ENCODE measurements around the gene VAV2.
"Not testable (repeated sequence)": the region's sequence is repeated elsewhere in the genome, so short reads cannot be mapped to it uniquely, and the experiment has no call there.

The VAV2 gene

DNA sequence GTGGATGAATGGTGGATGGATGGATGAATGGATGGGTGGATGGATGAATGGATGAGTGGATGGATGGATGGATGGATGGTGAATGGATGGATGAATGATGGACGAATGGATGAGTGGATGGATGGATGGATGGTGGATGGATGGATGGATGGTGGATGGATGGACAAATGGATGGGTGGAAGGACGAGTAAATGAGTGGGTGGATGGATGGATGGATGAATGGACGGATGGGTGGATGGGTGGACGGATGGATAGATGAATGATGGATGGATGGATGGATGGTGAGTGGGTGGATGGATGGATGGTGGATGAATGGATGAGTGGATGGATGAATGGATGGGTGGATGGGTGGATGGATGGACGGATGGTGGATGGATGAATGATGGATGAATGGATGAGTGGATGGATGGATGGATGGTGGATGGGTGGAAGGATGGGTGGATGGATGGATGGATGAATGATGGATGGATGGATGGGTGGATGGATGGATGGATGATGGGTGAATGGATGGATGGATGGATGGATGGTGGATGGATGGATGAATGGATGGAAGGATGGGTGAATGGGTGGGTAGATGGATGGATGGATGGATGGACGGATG, 58.6 kb downstream of the VAV2 start:
- DNase-seq: no peak

DNA sequence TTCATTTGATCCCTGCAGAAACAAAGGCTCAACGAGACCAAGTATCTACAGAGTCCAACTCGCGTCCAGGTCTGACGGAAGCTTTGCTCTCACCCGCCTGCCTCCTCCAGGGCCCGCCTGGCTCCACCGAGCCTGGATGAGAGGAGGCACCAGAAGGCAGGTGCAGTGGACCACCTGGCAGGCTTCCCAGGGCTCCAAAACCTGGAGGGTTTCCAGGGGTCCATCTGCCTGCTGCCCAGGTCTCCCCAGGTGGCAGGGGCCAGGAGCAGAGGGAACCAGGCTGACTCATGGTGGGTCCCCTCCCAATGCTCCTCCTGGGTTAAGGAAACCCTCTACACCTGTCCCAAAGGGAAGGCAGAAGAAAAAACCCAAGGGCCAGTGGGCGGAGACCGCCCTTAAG, 59.5 kb downstream of the VAV2 start:
- DNase-seq: no peak

DNA sequence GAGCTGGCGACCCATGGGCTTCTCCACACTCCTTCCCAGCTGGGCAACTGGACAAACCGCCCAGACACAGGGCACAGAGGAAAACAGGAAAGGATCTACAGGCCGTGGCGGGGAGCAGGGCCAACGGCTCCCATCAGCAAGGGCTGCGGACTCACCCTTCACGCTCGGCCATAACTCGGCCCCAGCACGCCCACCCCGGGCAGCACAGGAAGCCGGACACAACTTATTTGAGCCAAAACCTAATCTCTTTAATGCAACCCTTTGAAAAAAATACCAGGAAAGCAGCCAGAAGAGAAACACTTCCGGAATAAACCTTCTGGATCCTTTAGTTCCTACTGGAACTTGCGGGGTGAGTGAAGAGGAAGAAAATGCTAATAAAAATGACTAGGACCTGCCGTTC, 59.9 kb downstream of the VAV2 start:
- no peak for DNase-seq

DNA sequence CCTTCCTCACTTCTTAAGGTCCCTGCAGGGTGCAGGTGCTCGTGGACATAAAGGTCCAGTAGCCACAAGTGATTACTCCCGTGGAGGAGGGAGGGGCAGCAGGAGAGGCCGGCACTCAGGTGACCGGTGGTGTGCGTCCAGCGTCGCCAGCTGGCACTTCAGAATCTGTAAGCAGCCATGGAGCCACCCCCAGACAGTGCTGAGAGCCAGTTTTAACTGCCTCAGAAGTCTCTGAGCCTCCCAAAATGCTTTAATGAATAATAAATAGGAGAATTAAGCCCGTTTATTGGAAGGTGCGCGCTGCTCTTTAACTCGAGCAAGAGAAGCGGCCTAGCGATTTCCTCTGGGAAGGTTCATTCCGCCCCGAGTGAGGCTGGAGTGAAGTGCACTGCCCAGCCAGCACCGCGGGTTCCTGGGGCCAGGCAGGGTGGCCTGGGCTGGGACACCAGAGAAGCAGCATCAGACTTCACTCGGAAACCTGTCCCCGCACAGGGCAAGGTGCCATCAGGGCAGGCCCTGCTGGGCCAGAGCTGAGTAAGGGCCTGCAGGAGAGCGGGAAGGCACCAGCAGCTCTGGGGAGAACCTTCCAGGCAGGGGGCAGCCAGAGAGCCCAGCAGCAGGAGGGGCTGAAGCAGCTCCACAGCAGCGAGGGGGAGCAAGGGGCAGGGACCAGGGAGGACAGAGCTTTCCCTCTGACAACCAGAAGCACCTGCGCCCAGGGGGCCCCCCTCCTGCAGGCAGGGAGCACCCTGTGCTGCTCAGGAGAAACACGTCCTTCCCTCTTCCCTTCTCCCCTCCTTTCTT, 61.2 kb downstream of the VAV2 start:
- DNase-seq: no peak

DNA sequence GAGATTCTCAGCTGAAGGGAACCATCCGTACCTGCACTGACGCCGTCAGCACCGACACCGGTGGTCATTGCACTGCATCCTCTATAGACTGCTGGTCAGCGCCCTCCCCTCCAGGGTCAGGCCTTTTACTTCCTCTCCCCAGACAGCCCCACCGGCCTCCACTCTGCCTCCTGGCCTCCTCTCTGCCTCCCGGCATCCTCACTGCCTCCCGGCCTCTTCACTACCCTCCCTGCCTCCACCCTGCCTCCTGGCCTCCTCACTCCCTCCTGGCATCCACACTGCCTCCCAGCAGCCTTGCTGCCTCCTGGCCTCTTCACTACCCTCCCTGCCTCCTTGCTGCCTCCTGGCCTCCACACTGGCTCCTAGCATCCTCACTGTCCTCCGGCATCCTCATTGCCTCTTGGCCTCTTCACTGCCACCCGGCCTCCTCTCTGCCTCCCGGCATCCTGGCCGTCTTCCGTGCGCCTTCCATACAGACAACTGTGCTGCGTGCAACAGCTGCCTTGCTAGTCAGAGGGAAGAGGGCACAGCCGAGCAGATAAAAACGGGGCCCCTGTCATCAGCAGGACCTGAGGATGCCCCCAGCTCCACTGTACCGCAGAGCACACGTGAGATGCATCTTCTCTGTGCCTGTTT, 62.0 kb downstream of the VAV2 start:
- no peak for DNase-seq

DNA sequence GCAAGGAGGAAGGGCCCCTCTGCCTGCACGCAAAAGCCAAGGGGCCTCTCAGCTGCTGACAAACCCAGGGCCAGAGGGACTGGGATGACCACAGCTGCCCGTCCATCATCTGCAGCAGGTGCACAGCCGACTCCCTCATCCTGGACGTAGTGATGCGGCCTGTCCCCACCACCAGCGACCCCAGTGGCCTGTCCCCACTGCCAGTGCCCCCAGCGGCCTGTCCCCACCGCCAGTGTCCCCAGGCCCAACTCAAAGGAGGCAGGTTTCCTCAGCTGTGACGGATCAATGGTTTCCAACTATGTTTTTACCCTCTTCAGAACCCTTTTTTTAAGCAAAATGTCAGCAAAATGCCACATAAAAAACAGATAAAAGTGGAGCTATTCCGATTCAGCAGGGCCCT, 62.5 kb downstream of the VAV2 start:
- no peak for DNase-seq

DNA sequence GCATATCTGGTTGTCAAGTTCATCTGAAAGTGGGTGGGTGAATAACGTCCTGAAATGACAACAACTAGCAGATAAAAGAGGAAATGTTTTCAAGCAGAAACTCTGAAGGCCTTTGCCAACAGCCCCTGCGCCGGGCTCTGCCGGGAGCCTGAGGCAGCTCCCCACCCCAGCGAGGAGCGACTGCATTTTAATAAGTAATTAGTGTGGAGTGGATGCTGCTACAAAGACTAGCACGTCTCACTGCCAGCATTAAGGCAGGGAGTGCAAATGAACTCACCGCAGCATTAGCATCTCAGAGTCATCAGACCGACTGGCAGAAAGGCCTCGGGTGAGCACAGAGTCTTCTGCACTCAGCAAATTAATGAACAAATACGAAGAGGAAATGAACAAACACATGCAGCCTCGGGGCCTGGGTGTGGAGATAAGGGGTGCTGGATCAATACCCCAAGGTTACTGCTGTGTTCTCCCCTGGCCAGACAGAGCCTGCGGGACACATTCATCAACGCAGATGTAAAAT, 63.8 kb downstream of the VAV2 start:
- no peak for DNase-seq

DNA sequence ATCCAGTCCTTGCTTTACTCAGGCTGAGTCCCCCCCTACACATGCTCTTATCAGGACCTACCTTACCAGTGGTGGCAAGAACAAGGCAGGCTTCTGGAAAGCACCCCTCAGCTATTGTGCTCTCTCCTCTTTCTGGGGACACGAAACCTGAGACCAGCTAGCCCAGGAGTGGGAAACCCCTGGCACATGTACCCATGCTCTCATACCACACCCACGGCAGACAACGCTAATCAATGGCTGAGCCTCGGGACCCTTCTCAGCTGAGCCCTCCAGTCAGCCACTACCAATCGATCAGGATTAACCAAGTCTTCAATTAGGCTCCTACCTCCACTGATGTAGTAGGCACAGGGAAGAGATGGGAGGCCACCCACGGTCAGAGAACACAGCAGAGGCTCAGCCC, 65.1 kb downstream of the VAV2 start:
- no peak for DNase-seq

DNA sequence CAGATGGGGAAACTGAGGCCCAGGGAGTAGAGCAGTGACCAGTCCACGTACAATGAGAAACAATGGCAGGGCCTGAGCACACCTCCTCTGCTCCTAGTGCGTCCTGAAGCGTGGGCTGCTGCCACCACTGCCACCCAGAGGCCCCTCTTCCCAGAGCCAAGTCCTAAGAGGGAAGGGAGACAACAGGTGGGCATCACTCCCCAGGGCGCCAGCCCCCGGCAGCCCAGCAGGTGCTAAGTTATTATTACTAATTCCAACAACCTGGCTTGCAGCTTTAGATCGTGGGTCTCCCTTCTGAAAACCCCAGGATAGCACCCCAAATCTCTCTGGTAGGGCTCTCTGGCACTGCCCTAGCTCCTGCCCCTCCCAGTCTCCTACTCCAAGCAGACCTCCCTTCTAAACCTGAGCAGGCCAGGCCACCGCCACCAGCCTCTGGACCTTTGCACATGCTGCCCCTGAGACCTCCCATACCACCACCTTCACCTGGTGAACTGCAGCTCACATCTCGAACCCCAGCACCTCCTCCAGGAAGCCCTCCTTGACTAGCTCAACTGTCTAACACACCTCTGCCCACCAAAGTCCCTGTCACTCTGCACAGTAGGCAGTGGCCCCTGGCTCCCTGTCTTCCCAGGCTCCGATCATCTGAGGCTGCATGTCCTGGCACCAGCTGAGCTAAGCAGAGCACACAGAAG, 65.8 kb downstream of the VAV2 start:
- no peak for DNase-seq

DNA sequence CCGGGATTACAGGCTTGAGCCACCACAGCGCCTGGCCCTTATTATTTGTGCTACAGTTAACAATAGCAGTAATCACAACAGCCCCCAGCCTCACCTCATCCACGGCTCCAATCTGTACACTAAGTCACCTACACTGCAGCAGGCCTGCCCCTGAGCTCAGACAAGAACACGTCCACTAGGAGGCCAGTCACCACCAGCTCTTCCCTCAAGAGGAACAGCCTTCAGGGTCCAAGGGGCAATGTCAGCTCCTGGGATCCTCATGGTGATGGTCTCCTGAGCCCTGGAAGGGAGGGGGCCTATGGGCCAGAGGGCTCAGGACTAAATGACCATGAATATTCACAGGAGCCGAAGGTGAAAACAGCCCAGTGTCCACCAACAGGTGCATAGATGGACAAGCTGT, 67.7 kb downstream of the VAV2 start:
- DNase-seq: no peak

DNA sequence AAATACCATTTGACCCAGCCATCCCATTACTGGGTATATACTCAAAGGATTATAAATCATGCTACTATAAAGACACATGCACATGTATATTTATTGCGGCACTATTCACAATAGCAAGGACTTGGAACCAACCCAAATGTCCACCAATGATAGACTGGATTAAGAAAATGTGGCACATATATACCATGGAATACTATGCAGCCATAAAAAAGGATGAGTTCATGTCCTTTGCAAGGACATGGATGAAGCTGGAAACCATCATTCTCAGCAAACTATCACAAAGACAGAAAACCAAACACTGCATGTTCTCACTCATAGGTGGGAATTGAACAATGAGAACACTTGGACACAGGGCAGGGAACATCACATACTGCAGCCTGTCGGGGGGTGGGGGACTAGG, 68.5 kb downstream of the VAV2 start:
- DNase-seq: not testable (repeated sequence)

DNA sequence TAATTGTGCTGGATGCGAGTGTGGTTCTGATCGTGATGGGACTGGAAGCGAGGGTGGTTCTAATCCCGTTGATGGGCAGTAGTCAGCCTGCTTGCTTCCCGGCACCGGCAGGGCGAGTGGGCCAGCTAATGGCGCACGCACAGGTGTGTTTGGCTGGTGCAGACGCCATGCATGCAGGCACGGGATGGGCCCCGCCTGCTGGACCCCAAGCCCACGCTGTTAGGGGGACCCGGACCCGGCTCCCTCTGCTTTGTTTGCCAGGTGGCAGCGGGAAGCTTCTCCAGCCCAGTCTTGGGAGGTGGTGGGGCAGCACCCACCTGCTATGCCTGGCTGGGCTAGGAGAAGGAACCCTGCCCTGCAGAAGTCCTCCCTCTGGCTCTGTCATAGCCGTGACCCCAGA, 70.3 kb downstream of the VAV2 start:
- no peak for DNase-seq

DNA sequence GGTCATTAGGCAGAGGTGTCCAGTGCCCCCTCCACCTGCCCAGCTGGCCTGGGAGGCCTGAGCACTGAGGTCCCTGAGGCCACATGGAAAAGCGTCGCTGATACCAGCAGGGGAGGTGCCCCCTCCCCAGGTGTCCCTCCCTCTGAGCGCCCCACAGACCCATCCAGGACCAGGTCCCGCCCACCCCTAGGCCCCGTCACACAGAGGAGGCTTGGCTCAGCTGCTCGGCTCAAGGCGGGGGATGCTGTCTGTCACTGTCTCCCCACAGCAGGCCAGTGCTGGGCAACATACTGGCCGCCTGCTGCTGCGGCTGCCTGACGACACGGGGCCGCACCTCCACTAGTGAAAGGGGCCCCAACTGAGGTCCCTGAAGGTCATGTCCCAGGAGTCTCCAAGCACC, 71.7 kb downstream of the VAV2 start:
- DNase-seq: no peak

DNA sequence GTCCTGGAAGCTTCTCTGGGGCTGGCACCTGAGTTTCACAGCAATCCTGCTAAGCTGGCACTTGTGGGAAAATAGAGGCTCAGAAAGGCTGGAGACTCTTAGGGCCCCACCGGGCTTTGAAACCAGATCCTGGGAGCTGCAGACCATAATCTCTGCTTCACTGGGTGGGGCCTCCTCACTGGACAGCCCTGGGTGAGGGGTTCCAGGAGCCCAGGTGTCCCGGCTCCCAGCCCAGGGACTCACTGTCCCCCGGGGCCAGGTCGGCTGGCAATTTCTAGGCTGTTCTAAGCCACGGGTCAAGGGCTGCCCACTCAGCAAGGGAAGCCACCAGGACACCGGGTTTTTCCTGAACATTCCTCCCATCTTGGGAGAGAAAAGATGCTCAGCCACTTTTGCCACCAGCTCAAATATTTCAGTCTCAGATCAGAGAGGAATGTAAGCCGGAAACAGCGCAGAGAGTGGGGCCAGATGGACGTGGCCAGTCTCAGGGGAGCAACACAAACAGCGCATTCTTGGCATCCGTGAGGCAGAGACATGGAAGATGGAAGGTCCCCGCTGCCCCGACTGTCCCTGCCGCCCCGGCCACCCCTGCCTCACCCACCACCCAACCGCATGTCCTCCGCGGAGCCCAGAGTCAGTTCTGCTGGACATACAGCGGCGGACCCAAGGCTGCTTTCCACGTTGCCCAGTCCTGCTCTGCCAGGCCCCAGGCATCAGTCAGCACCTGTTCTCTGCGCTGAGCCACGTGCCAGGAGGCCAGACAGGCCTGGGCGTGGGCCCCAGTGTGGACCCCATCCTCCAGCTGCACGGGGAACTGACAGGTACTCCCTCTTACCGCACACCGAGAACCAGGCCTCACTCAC, 72.6 kb downstream of the VAV2 start:
- DNase-seq: peak; percentile 11

DNA sequence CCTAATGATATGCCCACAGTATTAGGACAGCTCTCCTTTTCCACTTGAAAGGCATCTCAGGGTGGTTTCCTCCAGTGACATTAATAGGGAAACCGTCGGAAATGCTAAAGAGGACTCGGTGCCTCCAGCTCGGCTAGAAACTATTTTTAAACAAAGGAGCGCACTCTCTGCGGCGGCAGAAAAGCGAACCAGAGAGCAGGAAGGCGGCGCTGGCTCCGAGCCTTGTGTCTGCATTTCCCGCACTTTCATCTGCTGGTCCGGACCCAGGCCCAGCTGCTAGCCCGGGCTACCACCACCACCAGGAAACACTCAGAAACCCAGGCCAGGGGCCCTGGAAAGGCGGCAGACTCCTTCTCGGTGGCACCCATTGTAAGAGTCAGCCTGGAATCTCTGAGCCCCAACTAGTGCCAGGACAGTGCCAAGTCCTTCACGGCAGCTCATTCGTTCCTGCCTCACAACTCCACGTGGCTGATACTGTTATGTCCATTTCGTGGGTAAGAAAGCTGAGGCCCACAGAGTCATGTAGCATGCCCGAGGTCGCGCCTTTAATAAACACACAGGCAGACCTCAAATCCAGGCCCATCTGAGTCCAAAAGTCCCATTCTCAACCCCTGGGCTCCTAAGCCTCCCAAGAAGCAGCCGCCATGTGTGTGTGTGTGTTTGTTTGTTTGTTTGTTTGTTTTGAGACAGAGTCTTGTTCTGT, 73.9 kb downstream of the VAV2 start:
- no peak for DNase-seq

DNA sequence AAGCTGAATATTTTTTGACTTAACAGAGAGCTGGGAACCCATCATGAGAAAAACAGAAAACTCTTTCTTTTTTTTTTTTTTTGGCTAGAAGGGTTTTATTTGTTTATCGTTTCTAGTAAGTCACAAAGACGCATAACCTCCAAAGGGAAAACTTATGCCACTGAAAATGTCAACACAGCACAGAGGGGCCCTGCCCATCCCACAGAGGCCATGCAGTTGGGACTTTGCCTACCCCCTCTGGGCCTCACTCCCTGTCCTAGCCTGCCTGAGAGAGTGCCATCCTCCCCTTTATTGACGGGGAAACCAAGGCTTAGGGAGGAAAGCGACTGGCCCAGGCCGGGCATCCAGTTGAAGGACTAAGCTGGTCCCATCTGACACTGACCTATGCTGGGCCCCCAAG, 74.7 kb downstream of the VAV2 start:
- DNase-seq: no peak

DNA sequence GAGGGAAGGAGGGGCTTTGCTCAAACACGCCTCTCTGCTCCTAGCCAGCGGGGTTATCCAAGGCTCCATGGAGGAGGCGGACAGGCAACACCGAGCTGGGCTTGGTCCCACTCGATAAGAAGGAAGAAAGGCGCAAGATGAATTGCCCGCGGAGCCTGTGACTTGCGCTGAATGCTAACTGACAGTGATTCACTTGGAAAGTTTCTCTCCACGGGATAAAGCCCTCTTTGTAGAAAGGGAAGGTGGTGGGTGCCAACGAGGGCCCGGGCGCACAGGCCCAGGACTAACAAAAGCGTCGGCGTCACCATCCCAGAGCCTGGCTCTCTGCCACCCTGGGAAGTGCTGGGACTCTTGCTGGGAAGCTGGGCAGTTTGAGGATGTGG, 76.0 kb downstream of the VAV2 start:
- no peak for DNase-seq

DNA sequence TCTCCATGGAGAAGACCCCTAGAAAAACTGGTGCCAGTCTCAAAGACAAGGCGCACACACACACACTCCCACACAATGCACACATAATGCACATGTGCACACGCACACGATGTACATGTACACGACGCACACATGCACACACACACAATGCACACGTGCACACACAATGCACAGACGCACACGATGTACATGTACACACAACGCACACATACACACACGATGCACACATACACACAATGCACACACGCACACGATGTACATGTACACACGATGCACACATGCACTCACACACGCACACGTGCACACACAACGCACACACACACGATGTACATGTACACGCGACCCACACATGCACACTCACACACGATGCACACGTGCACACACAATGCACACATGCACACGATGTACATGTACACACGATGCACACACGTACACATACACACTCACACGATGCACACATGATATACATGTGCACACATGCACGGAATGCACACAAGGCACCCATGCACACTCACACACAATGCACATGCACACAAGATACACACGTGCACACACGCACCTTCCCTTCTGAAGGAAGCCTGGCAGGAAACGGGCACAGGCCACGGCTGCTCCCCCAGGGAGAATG, 76.5 kb downstream of the VAV2 start:
- no peak for DNase-seq

DNA sequence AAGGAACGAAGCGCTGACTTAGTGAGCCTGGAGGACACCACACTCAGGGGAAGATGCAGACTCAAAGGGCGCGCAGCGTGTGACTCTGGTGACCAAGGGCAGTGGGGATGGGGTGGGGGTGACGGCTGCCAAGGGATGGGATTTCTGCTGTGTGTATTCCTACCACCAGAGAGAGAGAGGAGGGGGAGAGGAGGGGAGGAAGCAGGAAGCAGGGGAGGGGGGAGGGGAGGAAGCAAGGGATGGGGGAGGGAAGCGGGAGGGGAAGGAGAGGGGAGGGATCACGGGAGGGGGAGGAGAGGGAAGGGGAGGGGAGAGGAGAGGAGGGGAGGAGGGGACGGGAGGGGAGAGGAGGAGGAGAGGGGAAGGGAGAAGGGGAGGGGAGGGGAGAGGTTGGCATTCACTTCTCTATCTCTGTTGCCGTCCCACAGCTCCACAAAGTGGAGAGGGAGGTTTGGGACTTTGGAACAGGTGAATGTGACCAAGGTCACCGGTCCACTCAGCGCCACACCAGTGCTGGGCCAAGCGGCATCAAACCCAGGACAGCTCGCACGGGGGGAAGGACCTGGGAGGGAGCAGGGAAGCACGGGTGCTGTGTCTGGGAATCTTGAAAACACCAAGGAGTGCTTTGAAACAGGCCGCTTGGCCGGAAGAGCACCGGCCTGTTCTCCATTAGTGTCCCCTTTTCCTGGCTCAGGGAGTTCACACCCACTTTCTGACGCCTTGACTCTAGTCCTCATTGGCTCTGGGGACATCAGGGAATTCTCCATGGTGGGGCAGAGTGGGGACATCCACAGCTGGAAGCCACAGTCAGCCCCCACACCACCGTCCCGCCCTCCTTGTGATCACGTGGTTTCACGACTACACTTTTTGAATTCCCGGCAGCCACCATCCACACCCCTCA, 77.4 kb downstream of the VAV2 start:
- peak; percentile 13 for DNase-seq
